Activated naive CD4-positive, alpha-beta T cell (primary cell): ENCODE measurements around the gene TLR8.
"Not testable (repeated sequence)": the region's sequence is repeated elsewhere in the genome, so short reads cannot be mapped to it uniquely, and the experiment has no call there.

ENCODE experiments used
- DNase-seq, 4 experiments: peaks; one replicate each; lab custom pipeline; 2025; lab: John Stamatoyannopoulos, UW

The TLR8 gene

DNA sequence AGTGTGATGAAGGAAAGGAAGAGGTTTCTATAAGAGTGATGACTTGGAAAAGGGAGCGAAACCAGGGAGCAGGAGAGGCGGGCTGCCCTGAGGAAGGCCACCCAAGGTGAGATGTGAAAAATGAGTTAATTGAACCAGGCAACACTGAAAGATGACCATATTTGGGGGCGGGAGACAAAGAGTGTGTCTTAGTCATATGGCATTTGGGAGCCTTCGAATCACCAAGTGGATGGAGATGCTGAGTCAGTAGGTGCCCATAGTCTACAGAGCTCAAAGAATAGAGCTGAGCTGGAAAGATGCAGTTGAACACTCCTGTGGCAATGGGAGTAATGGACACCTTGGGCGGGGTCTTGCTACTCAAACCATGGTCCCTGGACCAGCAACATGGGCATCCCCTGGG, 8.3 kb upstream of the TLR8 start:
- no peak for DNase-seq

DNA sequence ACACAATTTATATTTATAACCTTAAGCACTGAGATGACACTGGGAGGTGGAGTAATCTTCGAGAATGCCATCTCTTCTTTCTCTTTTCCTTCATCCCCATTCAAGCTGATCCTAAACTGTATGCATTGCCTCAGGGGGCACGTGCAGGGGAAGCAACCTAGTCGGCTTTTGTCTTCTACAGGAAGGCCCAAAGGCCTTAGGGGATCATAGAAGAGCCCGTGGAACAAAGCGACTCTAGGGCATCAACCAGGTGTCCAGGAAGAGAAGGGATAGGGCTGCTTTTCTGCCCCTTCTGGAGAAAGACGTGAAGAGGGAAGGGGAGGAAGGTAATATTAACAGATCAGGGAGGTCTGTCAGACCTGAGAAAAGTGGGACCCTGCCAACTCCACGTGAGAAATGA, 6.9 kb upstream of the TLR8 start:
- DNase-seq: no peak

DNA sequence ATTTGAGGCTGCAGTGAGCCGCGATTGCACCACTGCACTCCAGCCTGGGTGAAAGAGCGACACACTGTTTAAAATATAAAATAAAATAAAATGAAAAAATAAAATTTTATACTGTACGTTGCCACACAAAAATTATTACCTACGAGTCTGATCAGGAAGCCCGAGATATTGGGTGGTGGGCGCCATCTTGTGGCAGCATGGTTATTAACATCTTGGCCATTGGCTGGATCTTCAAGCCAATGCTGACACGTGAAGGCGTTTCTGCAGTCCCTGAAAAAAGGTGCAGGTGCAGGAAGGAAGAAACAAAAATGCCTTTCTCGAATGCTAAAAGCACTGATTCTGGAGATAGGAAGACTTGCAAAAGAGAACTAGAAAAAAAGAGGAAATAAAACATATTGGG, 4.9 kb upstream of the TLR8 start:
- peak; percentile 6 to 64 (median 42) for DNase-seq

DNA sequence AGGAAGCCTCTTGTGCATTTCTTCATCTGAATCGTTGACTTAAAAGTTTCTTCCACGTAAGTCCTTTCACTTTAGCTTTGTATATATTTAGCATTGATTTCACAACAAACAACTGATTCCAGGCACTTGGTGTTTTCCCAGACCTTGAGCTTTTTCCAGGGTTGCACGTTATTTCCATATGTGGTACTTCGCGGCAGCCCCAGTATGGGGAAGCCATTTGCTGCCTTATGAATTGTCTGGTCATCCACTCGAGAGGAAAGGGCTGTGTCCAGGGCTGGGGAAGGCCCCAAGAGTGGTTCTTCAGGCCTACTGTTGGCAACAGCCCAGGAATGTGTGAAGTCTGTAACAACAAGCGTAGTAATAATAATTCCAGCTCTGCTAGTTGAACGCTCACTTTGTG, 2.8 kb upstream of the TLR8 start:
- no peak for DNase-seq

DNA sequence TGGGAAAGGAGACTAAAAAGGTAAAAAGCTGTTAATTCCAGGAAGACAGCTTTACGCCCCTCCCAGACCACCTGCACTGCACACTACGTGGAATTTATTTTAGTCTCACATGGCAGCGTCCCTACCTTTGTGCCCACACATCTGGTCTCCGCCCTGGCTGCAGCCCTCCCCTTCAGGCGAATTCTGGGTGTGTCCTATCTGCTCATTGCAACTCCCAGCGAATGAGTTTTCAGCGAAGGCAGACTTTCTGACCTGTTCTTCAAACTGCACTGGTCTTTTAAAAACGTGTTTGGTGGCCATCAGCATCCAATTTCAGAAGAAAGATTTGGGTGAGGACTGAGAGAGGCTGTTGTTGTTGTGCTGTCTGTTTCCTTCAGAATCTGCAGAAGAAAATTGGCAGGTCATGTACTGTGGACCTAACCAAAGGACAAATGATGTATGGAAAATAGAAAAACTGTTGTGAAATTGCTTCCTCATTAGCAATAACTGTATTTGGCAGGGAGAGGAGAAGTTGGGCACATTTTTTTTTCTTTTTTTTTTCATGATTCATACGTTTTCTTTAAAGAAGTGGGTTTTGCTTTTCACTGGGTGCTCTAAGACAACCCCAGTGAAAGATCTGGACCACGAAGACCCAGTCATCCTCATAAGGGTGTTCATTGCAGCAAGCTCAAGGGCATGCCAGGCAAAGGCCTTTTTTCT, 4.2 kb downstream of the TLR8 start:
- DNase-seq: no peak

DNA sequence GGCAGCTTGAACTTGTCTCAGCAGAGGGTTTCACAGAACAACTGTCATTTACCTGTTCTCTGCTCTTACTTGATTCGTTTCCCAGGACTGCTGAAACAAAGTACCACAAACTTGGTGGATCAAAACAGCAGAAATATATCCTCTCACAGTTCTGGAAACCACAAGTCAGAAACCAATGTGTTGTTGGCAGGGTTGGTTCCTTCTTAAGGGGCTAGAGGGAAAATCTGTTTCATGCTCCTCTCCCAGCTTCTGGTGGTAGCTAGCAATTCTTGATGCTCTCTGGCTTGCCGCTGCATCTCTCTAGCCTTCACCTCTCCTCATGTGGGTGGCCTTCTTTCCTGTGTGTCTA, 4.7 kb downstream of the TLR8 start:
- peak in 1 of 4 experiments; percentile 0 for DNase-seq

DNA sequence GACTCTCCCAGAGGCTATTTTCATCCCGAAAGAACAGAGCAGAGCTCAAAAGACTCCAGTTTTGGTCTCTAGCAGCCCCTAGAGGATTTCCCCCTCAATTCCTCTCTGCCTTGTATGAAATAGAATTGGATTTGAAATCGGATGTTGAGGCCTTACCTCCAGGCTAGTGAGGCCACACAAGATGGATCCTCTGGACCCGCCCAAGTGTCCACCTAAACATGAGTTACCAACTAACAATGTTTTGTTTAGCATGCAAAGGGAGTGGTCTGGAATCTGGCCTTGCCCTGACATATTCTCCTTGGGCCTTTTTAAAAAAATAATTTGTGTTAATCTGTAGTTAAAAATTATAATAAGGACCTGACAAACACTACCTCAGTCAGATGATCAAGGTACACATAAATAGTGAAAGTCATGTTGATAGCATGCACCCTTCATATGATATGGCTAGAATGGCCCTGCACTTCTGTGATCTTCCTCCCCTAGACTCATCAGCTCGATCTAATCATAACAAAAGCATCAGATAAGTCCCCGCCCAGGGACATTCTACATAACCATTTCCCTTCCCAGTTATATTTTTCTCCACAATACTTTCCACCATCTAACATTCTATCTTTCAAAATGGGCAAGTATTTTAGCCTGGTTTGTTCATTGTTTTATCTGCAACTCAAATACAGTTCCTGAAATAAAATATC, 6.5 kb downstream of the TLR8 start:
- DNase-seq: no peak

DNA sequence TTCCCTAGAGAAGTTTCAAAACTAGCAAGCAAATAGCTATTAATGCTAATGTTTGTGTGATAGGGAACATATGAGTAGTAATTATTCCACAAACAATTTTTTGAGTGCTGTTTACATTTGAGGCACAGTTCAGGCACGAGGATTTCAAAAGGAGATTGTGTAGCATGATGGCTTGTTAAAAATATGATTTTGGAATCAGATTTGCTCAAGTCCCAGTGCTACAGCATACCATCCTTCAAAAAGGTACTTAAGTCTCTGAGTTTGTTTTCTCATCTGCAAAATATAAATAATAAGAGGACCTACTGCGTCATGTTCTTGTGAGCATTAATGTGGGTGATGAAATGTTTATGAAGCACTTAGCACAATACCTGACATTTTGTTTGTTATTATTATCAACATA, 11.3 kb downstream of the TLR8 start:
- no peak for DNase-seq

DNA sequence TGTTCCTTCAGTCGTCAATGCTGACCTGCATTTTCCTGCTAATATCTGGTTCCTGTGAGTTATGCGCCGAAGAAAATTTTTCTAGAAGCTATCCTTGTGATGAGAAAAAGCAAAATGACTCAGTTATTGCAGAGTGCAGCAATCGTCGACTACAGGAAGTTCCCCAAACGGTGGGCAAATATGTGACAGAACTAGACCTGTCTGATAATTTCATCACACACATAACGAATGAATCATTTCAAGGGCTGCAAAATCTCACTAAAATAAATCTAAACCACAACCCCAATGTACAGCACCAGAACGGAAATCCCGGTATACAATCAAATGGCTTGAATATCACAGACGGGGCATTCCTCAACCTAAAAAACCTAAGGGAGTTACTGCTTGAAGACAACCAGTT, 12.6 kb downstream of the TLR8 start:
- DNase-seq: no peak

DNA sequence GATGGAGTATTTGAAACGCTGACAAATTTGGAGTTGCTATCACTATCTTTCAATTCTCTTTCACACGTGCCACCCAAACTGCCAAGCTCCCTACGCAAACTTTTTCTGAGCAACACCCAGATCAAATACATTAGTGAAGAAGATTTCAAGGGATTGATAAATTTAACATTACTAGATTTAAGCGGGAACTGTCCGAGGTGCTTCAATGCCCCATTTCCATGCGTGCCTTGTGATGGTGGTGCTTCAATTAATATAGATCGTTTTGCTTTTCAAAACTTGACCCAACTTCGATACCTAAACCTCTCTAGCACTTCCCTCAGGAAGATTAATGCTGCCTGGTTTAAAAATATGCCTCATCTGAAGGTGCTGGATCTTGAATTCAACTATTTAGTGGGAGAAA, 13.2 kb downstream of the TLR8 start:
- DNase-seq: no peak

DNA sequence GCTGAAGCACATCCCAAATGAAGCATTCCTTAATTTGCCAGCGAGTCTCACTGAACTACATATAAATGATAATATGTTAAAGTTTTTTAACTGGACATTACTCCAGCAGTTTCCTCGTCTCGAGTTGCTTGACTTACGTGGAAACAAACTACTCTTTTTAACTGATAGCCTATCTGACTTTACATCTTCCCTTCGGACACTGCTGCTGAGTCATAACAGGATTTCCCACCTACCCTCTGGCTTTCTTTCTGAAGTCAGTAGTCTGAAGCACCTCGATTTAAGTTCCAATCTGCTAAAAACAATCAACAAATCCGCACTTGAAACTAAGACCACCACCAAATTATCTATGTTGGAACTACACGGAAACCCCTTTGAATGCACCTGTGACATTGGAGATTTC, 14.6 kb downstream of the TLR8 start:
- DNase-seq: no peak

DNA sequence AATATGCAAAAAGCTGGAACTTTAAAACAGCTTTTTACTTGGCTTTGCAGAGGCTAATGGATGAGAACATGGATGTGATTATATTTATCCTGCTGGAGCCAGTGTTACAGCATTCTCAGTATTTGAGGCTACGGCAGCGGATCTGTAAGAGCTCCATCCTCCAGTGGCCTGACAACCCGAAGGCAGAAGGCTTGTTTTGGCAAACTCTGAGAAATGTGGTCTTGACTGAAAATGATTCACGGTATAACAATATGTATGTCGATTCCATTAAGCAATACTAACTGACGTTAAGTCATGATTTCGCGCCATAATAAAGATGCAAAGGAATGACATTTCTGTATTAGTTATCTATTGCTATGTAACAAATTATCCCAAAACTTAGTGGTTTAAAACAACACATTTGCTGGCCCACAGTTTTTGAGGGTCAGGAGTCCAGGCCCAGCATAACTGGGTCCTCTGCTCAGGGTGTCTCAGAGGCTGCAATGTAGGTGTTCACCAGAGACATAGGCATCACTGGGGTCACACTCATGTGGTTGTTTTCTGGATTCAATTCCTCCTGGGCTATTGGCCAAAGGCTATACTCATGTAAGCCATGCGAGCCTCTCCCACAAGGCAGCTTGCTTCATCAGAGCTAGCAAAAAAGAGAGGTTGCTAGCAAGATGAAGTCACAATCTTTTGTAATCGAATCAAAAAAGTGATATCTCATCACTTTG, 15.6 kb downstream of the TLR8 start:
- no peak for DNase-seq

DNA sequence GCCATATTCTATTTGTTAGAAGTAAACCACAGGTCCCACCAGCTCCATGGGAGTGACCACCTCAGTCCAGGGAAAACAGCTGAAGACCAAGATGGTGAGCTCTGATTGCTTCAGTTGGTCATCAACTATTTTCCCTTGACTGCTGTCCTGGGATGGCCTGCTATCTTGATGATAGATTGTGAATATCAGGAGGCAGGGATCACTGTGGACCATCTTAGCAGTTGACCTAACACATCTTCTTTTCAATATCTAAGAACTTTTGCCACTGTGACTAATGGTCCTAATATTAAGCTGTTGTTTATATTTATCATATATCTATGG, 16.1 kb downstream of the TLR8 start:
- DNase-seq: no peak

DNA sequence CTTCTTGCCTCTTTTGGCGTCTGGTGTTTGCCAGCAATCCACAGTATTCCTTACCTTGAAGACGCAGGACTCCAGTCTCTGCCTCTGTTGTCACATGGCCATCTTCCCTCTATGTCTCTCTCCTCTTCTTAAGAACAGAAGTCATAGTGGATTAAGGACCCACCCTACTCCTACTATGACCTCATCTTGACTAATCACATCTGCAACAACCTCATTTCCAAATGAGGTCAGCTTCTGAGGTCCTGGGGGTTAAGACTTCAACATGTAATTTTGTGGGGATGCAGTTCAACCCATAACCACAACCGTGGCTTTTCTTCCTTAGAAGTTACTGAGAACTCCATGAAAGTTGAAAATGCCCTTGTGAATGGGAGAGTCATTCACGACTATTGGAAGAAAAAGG, 23.3 kb downstream of the TLR8 start:
- DNase-seq: no peak

DNA sequence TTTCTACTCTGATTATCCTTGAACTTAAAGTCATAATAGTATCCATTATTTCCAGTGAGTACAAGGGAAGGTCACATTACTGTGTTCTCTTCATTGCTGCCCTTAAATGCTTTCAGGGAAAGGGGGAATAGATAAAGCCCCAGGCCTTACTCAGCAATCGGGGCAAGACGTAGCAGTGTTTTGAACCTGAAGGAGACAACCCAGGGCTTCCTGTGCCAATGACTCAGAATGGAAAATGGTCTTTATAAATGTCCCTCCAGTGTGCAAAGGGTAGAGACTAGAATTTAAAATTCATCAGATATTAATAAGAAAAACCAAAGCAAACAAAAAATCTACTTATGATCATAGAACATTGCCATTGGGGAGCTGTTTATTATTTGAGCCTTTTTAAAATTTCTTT, 23.7 kb downstream of the TLR8 start:
- no peak for DNase-seq

DNA sequence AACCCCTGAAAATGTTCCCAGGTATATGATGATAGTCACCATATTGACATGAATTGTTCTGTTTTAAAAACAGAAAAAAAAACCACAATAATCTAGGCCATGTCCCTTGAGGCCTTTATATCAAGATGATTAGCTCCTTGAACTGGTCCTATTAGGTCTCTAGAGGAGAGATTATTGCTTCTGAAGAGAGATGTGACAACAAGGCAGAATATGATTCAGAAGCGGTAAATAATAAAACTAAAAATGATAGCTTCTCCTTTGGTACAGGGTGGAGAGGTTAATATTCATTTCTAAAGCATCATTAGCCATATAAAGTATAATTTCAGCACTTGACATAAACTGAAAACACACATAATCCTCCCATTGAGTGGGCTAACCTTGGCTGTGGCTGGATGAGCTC, 25.8 kb downstream of the TLR8 start:
- DNase-seq: no peak

DNA sequence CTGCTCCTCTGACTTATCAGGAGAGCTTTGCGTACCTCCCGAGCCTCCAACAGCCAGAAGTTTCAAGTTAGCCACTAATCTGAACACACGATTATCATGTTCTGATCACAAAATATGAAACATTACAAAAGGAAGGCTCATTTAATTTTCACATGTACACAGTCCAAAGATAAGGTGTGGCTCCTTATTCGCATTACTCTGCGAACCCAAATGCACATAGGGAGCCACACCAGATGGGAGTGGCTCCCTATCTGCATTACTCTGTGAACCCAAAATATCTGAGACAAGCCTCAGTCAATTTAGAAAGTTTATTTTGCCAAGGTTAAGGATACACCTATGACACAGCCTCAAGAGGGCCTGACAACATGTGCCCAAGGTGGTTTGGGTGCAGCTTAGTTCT, 28.4 kb downstream of the TLR8 start:
- DNase-seq: no peak

DNA sequence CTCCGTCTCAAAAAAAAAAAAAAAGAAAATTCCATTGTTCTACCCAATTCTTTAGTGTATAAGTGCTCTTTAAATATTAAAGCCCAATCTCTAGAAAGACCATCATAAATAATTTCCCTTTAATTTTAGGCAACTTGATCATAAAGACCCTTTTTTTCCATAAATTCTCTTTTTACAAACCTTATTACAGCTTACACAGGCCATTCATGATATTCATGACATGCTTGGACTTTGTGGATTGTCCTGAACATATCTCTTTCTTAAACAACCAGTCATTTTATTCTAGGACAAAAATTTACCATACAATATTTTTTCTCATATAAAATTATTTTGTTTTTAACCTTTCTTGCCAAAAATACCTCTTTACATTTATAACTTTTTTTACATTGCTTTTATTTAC, 30.5 kb downstream of the TLR8 start:
- no peak for DNase-seq

DNA sequence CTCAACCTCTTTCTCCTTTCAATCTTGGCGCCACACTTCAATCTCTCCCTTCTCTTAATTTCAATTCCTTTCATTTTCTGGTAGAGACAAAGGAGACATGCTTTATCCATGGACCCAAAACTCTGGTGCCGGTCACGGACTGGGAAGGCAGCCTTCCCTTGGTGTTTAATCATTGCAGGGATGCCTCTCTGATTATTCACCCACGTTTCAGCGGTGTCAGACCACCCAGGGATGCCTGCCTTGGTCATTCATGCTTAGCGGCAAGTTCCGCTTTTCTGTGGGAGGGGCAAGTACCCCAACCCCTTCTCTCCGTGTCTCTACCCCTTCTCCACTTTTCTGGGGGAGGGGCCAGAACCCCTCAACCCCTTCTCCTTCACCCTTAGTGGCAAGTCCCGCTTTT, 34.1 kb downstream of the TLR8 start:
- DNase-seq: not testable (repeated sequence)

DNA sequence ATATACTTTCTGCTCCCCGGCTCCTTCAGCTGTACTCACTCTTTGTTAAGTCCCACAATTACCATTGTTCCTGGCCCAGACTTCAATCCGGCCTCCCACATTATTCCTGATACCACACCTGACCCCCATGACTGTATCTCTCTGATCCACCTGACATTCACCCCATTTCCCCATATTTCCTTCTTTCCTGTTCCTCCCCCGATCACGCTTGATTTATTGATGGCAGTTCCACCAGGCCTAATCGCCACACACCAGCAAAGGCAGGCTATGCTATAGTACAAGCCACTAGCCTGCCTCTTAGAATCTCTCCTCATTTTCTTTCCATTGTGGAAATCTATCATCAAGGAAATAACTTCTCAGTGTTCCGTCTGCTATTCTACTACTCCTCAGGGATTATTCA, 37.2 kb downstream of the TLR8 start:
- DNase-seq: not testable (repeated sequence)

DNA sequence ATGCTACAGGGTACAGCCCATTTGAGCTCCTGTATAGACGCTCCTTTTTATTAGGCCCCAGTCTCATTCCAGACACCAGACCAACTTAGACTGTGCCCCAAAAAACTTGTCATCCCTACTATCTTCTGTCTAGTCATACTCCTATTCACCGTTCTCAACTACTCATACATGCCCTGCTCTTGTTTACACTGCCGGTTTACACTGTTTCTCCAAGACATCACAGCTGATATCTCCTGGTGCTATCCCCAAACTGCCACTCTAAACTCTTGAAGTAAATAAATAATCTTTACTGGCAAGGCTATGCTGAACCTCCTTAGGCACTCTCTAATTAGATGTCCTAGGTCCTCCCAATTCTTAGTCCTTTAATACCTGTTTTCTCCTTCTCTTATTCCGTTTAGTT, 38.0 kb downstream of the TLR8 start:
- not testable (repeated sequence) for DNase-seq

DNA sequence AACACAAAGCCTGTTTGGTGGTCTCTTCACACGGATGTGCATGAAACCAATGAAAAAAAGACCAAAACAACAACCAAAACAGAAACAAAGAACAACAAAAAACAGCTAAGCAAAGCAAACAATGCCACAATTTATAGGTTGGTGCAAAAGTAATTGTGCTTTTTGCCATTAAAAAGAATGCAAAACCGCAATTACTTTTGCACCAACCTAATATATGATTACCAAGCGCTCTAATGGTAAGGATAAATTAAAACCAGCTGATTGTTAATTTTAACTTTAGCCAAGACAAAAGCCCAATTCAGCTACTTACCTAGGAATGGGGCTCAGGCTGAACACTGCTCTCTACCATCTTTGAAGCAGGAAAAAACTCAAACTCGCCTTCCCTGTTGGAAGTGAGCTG, 39.1 kb downstream of the TLR8 start:
- no peak for DNase-seq

DNA sequence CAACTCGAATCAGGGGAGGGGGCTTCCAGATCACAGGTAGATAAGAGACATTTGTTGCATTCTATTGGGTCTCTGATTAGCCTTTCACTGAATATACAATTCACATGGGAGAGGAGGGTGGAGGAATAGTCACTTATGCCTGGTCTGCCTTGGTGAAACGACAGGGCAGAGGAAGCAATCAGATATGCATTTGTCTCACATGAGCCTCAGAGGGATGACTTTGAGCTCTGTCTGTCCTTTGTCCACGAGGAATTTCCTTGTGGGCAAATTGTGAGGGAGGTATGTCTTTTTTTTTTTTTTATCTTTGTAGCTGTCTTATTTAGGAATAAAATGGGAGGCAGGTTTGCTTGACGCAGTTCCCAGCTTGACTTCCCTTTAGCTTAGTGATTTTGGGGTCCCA, 40.0 kb downstream of the TLR8 start:
- no peak for DNase-seq
